Mucosa of gallbladder (tissue), 1 donor: ENCODE measurements around the gene AAGAB. TPM values are rescaled to one million over a fixed set of nuclear protein-coding genes. Genes with fewer than 3 reads are reported as not detected.
A peak's percentile ranks its signal among the peaks of the same experiment; 100 is the strongest.

ENCODE experiments used
- DNase-seq: peaks from one replicate; pipeline ENCODE4 v3.0.0-alpha.2; 2020; ENCODE audit warnings: low spot score
- total RNA-seq: library from RNA; stranded (reverse); gene quantifications from one replicate; pipeline ENCODE4 v1.2.1, GENCODE V29; 2021
- donor health status: DM: no; HTN: no; CAD: no.

Gene AAGAB
- total RNA-seq, 1 donor from 2014 or later, result 39.6 TPM

DNA sequence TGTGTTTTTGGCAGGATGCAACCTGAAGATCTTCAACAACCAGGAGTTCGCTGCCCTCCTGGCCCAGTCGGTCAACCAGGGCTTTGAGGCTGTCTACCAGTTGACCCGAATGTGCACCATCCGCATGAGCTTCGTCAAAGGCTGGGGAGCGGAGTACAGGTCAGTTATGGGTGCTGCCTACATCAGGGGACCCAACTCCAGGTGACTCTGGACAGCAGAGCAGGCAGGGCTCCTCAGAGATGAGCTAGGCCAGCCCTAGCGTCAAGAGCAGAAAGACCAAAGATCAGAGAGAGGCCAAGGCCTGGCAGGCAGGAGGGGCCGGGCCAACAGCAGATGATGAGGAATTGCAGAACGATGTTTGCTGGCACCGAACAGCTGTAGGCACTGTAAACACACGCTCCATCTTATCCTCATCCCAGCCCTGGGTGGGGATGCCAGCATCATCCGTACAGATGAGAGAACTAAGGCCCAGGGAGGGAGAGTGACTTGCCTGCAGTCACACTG lies 67.1 kb downstream of the AAGAB start:
- no peak for DNase-seq

GRCh38 chr15:67186688-67187087 lies 67.8 kb downstream of the AAGAB start:
- no peak for DNase-seq

GRCh38 chr15:67186226-67186649 lies 68.2 kb downstream of the AAGAB start:
- peak; percentile 40 for DNase-seq

GRCh38 chr15:67185621-67186225 lies 68.7 kb downstream of the AAGAB start:
- DNase-seq, result no peak

GRCh38 chr15:67185051-67185450 lies 69.4 kb downstream of the AAGAB start:
- DNase-seq, result no peak

GRCh38 chr15:67184208-67184925 lies 70.1 kb downstream of the AAGAB start:
- DNase-seq, result no peak

DNA sequence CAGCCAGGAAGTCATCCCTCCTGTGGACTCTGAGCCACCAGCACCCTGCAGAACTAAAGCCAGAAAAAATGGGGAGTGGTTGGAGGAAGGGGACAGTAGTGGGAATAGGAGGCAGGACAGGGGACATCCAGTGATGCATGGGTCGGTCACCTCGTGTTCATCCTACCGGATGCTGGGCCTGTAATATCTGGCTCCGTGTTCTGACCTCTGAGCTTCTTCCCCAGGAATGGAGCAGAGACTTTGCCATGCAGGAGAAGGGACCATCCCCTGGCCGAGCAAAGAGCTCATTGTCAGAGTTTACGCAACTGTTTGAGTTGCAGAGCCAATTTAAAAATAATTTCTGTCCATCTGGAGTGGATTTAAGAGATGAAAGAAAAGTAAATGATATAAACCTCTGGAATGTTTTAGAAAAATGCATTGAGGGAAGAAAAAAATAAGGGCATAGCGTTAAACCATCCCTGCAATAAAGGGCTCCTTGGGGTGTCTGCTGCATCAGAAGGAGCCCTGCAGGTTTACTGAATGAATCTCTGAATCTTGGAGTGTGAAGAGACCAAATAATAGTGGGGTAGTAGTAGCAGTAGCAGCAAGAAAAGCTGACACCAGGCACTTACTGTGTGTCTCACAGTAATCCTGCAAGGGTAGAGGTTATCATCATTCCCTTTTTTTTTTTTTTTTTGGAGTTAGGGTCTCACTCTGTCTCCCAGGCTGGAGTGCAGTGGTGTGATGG lies 70.9 kb downstream of the AAGAB start:
- DNase-seq, result no peak

GRCh38 chr15:67181221-67181639 lies 73.2 kb downstream of the AAGAB start:
- DNase-seq, result no peak

- DNase-seq, result no peak
Measured at GRCh38 chr15:67180514-67181191, 73.8 kb downstream of the AAGAB start.

- no peak for DNase-seq
Measured at GRCh38 chr15:67180035-67180434, 74.4 kb downstream of the AAGAB start.

- DNase-seq, result no peak
Measured at GRCh38 chr15:67179411-67179995, 75.0 kb downstream of the AAGAB start.

- DNase-seq, result peak; percentile 42
Measured at GRCh38 chr15:67178569-67179210, 75.8 kb downstream of the AAGAB start.

DNA sequence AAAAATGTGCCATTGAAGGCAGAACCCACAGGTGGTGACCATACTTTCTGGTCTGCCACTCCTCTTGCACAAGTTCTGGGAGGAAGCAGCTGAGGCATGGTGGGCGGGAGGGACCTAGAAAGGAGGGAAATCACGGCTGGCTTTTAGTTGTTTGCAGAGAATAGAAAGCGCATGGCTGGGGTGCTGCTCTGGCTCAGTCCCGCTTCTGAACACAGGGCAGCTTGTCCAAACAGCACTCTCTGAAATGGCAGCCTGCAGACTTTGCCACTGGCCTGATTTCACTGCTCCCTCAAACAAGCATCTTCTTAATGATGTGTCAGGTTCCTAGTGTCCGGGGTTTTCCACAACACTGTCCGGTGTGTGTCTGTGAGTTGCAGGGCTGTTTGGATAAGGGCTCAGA lies 76.7 kb downstream of the AAGAB start:
- DNase-seq, result no peak

GRCh38 chr15:67176195-67176971 lies 78.1 kb downstream of the AAGAB start:
- DNase-seq, result peak; percentile 50

DNA sequence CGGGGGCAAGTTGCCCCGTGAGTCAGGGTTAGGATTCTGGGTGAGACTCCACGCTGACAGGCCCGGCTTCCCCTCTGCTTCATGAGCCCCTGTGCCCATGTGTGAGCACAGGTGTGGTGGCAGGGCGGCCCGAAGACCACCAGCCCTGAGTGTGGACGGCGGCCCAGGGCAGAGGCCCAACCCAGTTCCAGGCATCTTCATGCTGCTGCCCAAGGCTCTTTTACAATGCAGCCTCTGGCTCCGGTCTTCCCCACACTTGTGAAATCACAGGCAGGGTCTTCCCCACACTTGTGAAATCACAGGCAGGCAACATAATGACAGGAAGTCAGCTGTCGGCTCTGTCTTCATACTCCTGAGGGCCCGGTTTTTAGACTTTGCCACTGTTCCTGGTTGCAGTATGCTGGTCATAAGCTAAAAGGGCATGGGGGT lies 78.8 kb downstream of the AAGAB start:
- DNase-seq, result no peak

- DNase-seq, result peak; percentile 33
Measured at GRCh38 chr15:67174864-67175573, 79.4 kb downstream of the AAGAB start.

- no peak for DNase-seq
Measured at GRCh38 chr15:67174446-67174845, 80.0 kb downstream of the AAGAB start.

- no peak for DNase-seq
Measured at GRCh38 chr15:67173786-67174185, 80.7 kb downstream of the AAGAB start.

- no peak for DNase-seq
Measured at GRCh38 chr15:67173005-67173404, 81.5 kb downstream of the AAGAB start.

- no peak for DNase-seq
Measured at GRCh38 chr15:67172172-67172571, 82.3 kb downstream of the AAGAB start.
